ENCODE measurements around the gene CBFA2T3. TPM values are rescaled to one million over a fixed set of nuclear protein-coding genes. Genes with fewer than 3 reads are reported as not detected.

The CBFA2T3 gene
- total and polyA plus RNA-seq, 10 donors: 8.4 to 59.8 (median 26.3) TPM

- Histone ChIP-seq H3K27ac (peak overlapping the region in 7 of 8 donors; percentile 60 to 95 (median 79)), H3K4me1 (peaks cover 46 to 90% (median 68%) of the 10 kb centered on the region in 6 donors), H3K9me3 (no peaks in the 10 kb centered on the region), H3K4me3 (peak overlapping the region in 6 of 8 donors; percentile 60 to 88 (median 72)), H3K27me3 (replicated peaks in 1 of 7) (peaks cover 0 to 60% (median 4%) of the 10 kb centered on the region in 7 donors), H3K36me3 (peaks cover 0 to 17% (median 0%) of the 10 kb centered on the region in 6 donors)
- 29 to 38% (median 36%) methylated on average over 13 to 15 of the region's 15 CpGs for WGBS, 5 donors
- intact Hi-C loops (cut with DNase I; ENCODE audit: low total_unique reads): no loop called here
- TF ChIP-seq CTCF (IDR thresholded peaks at IDR 0.05 in 8 of 11, conservative IDR thresholded peaks at IDR 0.05 in 3 of 11) (no peak), POLR2A (IDR thresholded peaks at IDR 0.05) (no peak), POLR2AphosphoS5 (IDR thresholded peaks at IDR 0.05) (no peak)
- DNase-seq: no peak
Measured at GRCh38 chr16:88938777-88939244, 38.2 kb downstream of the CBFA2T3 start.

GRCh38 chr16:88938119-88938776 is 38.8 kb downstream of the CBFA2T3 start:
- H3K9me3 ChIP-seq: no peaks in the 10 kb centered on the region
- peaks cover 0 to 17% (median 0%) of the 10 kb centered on the region in 6 donors for H3K36me3 ChIP-seq
- peaks cover 46 to 84% (median 68%) of the 10 kb centered on the region in 6 donors for H3K4me1 ChIP-seq
- peak overlapping the region in 5 of 8 donors; percentile 67 to 95 (median 83) for H3K27ac ChIP-seq
- DNase-seq: peak; percentile 76
- 67 to 74% (median 71%) methylated on average over 23 to 32 of the region's 32 CpGs for WGBS, 5 donors
- TF ChIP-seq CTCF (IDR thresholded peaks at IDR 0.05 in 8 of 11, conservative IDR thresholded peaks at IDR 0.05 in 3 of 11) (no peak), POLR2A (IDR thresholded peaks at IDR 0.05) (no peak), POLR2AphosphoS5 (IDR thresholded peaks at IDR 0.05) (no peak)
- peaks cover 0 to 54% (median 4%) of the 10 kb centered on the region in 7 donors for H3K27me3 ChIP-seq (replicated peaks in 1 of 7)
- H3K4me3 ChIP-seq: peak overlapping the region in 4 of 8 donors; percentile 68 to 88 (median 75)
- intact Hi-C loops (cut with DNase I; ENCODE audit: low total_unique reads): no loop called here

- peak; percentile 76 for DNase-seq
- Histone ChIP-seq H3K4me3 (peak overlapping the region in 3 of 8 donors; percentile 36 to 65 (median 38)), H3K27me3 (replicated peaks in 1 of 7) (peaks cover 0 to 44% (median 4%) of the 10 kb centered on the region in 7 donors), H3K27ac (peak overlapping the region in 7 of 8 donors; percentile 76 to 95 (median 81)), H3K9me3 (no peaks in the 10 kb centered on the region), H3K36me3 (peaks cover 0 to 17% (median 0%) of the 10 kb centered on the region in 6 donors), H3K4me1 (peaks cover 45 to 82% (median 67%) of the 10 kb centered on the region in 6 donors)
- intact Hi-C loops (cut with DNase I; ENCODE audit: low total_unique reads): no loop called here
- WGBS, 5 donors: 53 to 71% (median 63%) methylated on average over 12 to 19 of the region's 19 CpGs
- TF ChIP-seq POLR2A (IDR thresholded peaks at IDR 0.05) (no peak), POLR2AphosphoS5 (IDR thresholded peaks at IDR 0.05) (no peak), CTCF (IDR thresholded peaks at IDR 0.05 in 8 of 11, conservative IDR thresholded peaks at IDR 0.05 in 3 of 11) (no peak)
Measured at GRCh38 chr16:88937206-88937621, 39.8 kb downstream of the CBFA2T3 start.

All from spleen (tissue), 11 donors.